Femur (tissue), 1 donor: Measurements from ENCODE around the gene TMEM134.

Experiments used
- DNase-seq: peaks from one replicate; pipeline ENCODE4 v3.0.0-alpha.2; 2017

The TMEM134 gene

GRCh38 chr11:67500831-67501715, 32.0 kb upstream of the TMEM134 start:
- no peak for DNase-seq

- no peak for DNase-seq
These were observed 31.4 kb upstream of the TMEM134 start for GRCh38 chr11:67500484-67500821.

- DNase-seq: no peak
These were observed 30.9 kb upstream of the TMEM134 start for GRCh38 chr11:67499808-67500483.

- no peak for DNase-seq
These were observed 29.5 kb upstream of the TMEM134 start for GRCh38 chr11:67498544-67498972.

- no peak for DNase-seq
These were observed 28.7 kb upstream of the TMEM134 start for GRCh38 chr11:67497656-67498291.

GRCh38 chr11:67496113-67496512, 27.1 kb upstream of the TMEM134 start:
- no peak for DNase-seq

- no peak for DNase-seq
These were observed 26.4 kb upstream of the TMEM134 start for GRCh38 chr11:67495234-67496005.

- no peak for DNase-seq
These were observed 25.6 kb upstream of the TMEM134 start for GRCh38 chr11:67494371-67495233.

GRCh38 chr11:67493548-67494370, 24.7 kb upstream of the TMEM134 start:
- no peak for DNase-seq

GRCh38 chr11:67492801-67493547, 23.9 kb upstream of the TMEM134 start:
- DNase-seq: no peak

- no peak for DNase-seq
These were observed 23.1 kb upstream of the TMEM134 start for GRCh38 chr11:67492069-67492727.

GRCh38 chr11:67491276-67492068, 22.4 kb upstream of the TMEM134 start:
- DNase-seq: no peak

- DNase-seq: no peak
These were observed 21.6 kb upstream of the TMEM134 start for GRCh38 chr11:67490727-67491065.

GRCh38 chr11:67489885-67490726, 21.1 kb upstream of the TMEM134 start:
- no peak for DNase-seq

- DNase-seq: no peak
These were observed 20.3 kb upstream of the TMEM134 start for GRCh38 chr11:67489203-67489884.

GRCh38 chr11:67486481-67487195, 17.6 kb upstream of the TMEM134 start:
- no peak for DNase-seq
